Heart left ventricle (tissue), 13 donors: Measurements from ENCODE around the gene NXPH4.

Experiments
- CTCF ChIP-seq, 12 donors: fragments of 200-600 bp; sonication (generic) in 4 of 12; IDR thresholded peaks; one replicate each; pipeline versions ENCODE4 v1.5.0 to v1.8.0; 2018 to 2022; ENCODE audit warnings: antibody characterized with exemption in 12 of 12, mild to moderate bottlenecking in 5 of 12
- POLR2A ChIP-seq, 2 donors: fragments of 450-650 bp; IDR thresholded peaks; one replicate each; pipeline ENCODE4 v1.6.1; 2017; ENCODE audit warnings: antibody characterized with exemption in 2 of 2, mild to moderate bottlenecking in 2 of 2, moderate library complexity in 2 of 2
- donor health status: ischemic (EF 13 %, LVEDD 7.1; RV severe dilation, severe dysfunction).
- donor health status: DM: no; HTN: yes; CAD: no.
- donor health status: DM: no; HTN: no; CAD: no.
- donor health status: ischemic (EF 25% LVEDD 6.9; RV normal size, moderate dysfunction).
- donor health status: ischemic (EF 25% LVEDD 5.7; RV mildly dilated, moderate dysfunction).
- donor health status: ischemic (EF 35%, LVEDD 5.7; RV mildly dilated, moderate dysfunction).
- donor health status: nonischemic (EF 11% LVEDD 7.7; RV severe dilation, severe dysfunction).
- donor health status: DM: yes; HTN: yes; CAD: no.
- donor health status: PGD.
- donor health status: ischemic (EF 29% LVEDD 5.4; RV normal size, mild dysfunction).
- donor health status: nonischemic (EF 23%, LVEDD 6.1; RV moderate dilation, normal function).

- TF ChIP-seq CTCF (IDR thresholded peaks at IDR 0.05), result no peak
- no peak for TF ChIP-seq POLR2A (IDR thresholded peaks at IDR 0.05)
These were observed 11.4 kb upstream of the NXPH4 start for GRCh38 chr12:57205186-57205585.
